Measurements from ENCODE around the gene ENAH. TPM values are rescaled to one million over a fixed set of nuclear protein-coding genes. Genes with fewer than 3 reads are reported as not detected.

ENAH gene
- total RNA-seq, 4 donors from 2014 or later: 22.9 to 109 (median 78.3) TPM

GRCh38 chr1:225653463-225654276 is 747 bp upstream of the ENAH start:
- H3K9me3 ChIP-seq: no peaks in the 10 kb centered on the region
- DNase-seq: peak; percentile 79 to 88
- H3K4me1 ChIP-seq: no peaks in the 10 kb centered on the region
- TF ChIP-seq CTCF (IDR thresholded peaks at IDR 0.05) (peak in 1 of 4 experiments; percentile 9), POLR2A (IDR thresholded peaks at IDR 0.05) (peak; percentile 44 to 52)
- peak overlapping the region; percentile 99 to 100 for H3K27ac ChIP-seq
- H3K36me3 ChIP-seq: no peaks in the 10 kb centered on the region
- intact Hi-C loops (cut with DNase I; ENCODE audit: low total_unique reads): loop anchor here (10.0 kb wide), 1 partner anchor 121 kb away; the partner anchor contains the start of gene SRP9
- no peaks in the 10 kb centered on the region for H3K27me3 ChIP-seq
- peak overlapping the region; percentile 79 to 89 for H3K4me3 ChIP-seq

- Histone ChIP-seq H3K9me3 (no peaks in the 10 kb centered on the region), H3K4me3 (peak overlapping the region; percentile 79 to 89), H3K27me3 (no peaks in the 10 kb centered on the region), H3K27ac (peak overlapping the region; percentile 99 to 100), H3K4me1 (no peaks in the 10 kb centered on the region), H3K36me3 (no peaks in the 10 kb centered on the region)
- TF ChIP-seq POLR2A (IDR thresholded peaks at IDR 0.05): no peak
- TF ChIP-seq CTCF (IDR thresholded peaks at IDR 0.05): no peak
- DNase-seq: peak in 1 of 2 donors; percentile 56
- intact Hi-C loops (cut with DNase I; ENCODE audit: low total_unique reads): loop anchor here (10.0 kb wide), 1 partner anchor 123 kb away; the partner anchor contains the start of gene SRP9
Measured at GRCh38 chr1:225651872-225652728, 823 bp downstream of the ENAH start.

GRCh38 chr1:225651376-225651871 is 1.5 kb downstream of the ENAH start:
- Histone ChIP-seq H3K4me3 (peak overlapping the region; percentile 79 to 89), H3K9me3 (no peaks in the 10 kb centered on the region), H3K27me3 (no peaks in the 10 kb centered on the region), H3K36me3 (no peaks in the 10 kb centered on the region), H3K4me1 (no peaks in the 10 kb centered on the region), H3K27ac (peak overlapping the region; percentile 99 to 100)
- intact Hi-C loops (cut with DNase I; ENCODE audit: low total_unique reads): loop anchor here (10.0 kb wide), 1 partner anchor 123 kb away; the partner anchor contains the start of gene SRP9
- DNase-seq: no peak
- TF ChIP-seq CTCF (IDR thresholded peaks at IDR 0.05) (no peak), POLR2A (IDR thresholded peaks at IDR 0.05) (no peak)

GRCh38 chr1:225650179-225650578 is 2.7 kb downstream of the ENAH start:
- Histone ChIP-seq H3K4me1 (no peaks in the 10 kb centered on the region), H3K36me3 (no peaks in the 10 kb centered on the region), H3K27me3 (no peaks in the 10 kb centered on the region), H3K27ac (peak overlapping the region; percentile 99 to 100), H3K4me3 (peak overlapping the region in 1 of 2 donors; percentile 79), H3K9me3 (no peaks in the 10 kb centered on the region)
- intact Hi-C loops (cut with DNase I; ENCODE audit: low total_unique reads): loop anchor here (10.0 kb wide), 1 partner anchor 125 kb away; the partner anchor contains the start of gene SRP9
- TF ChIP-seq CTCF (IDR thresholded peaks at IDR 0.05): no peak
- no peak for TF ChIP-seq POLR2A (IDR thresholded peaks at IDR 0.05)
- DNase-seq: no peak

Data from uterus (tissue), 4 donors.